Small intestine (tissue), 7 donors: ENCODE results near the gene LEFTY2. TPM values are rescaled to one million over a fixed set of nuclear protein-coding genes. Genes with fewer than 3 reads are reported as not detected.
A peak's percentile ranks its signal among the peaks of the same experiment; 100 is the strongest.
"Not testable (repeated sequence)": the region's sequence is repeated elsewhere in the genome, so short reads cannot be mapped to it uniquely, and the experiment has no call there.

Experiments used
- DNase-seq, 2 donors: peaks; one replicate each; pipeline versions ENCODE4 v3.0.0 to v3.0.0-alpha.2; 2013
- FAIRE-seq: peaks from 2 replicates; lab custom pipeline; 2012; peaks lifted over from hg19 to GRCh38; lab: Jason Lieb, UNC
- H3K27ac ChIP-seq, 3 donors: one replicate each; pipeline ENCODE4 v1.5.1; 2013; ENCODE audit warnings: low read length in 2 of 3, mild to moderate bottlenecking in 2 of 3, control low read depth in 1 of 3, inconsistent platforms in 1 of 3, low read depth in 1 of 3, moderate library complexity in 1 of 3
- H3K27me3 ChIP-seq, 3 donors: one replicate each; pipeline ENCODE4 v1.6.1; 2013; ENCODE audit warnings: low read length in 3 of 3, inconsistent platforms in 1 of 3; ENCODE audit not compliant: control insufficient read depth in 3 of 3, insufficient read depth in 3 of 3
- H3K36me3 ChIP-seq, 3 donors: one replicate each; pipeline ENCODE4 v1.6.1; 2013; ENCODE audit warnings: low read length in 3 of 3, inconsistent platforms in 1 of 3, low read depth in 1 of 3, mild to moderate bottlenecking in 1 of 3, moderate library complexity in 1 of 3; ENCODE audit not compliant: control insufficient read depth in 3 of 3, insufficient read depth in 2 of 3
- H3K4me1 ChIP-seq, 3 donors: one replicate each; pipeline ENCODE4 v1.6.1; 2013; ENCODE audit warnings: low read length in 2 of 3, inconsistent platforms in 1 of 3, low read depth in 1 of 3, mild to moderate bottlenecking in 1 of 3, moderate library complexity in 1 of 3; ENCODE audit not compliant: control insufficient read depth in 3 of 3, insufficient read depth in 2 of 3
- H3K4me3 ChIP-seq, 3 donors: one replicate each; pipeline ENCODE4 v1.5.1; 2013; ENCODE audit warnings: low read length in 3 of 3, control low read depth in 1 of 3, inconsistent platforms in 1 of 3, low read depth in 1 of 3, mild to moderate bottlenecking in 1 of 3, moderate library complexity in 1 of 3
- H3K9me3 ChIP-seq, 2 donors: one replicate each; pipeline ENCODE4 v1.6.1; 2013; ENCODE audit warnings: low read depth in 1 of 2, low read length in 1 of 2; ENCODE audit not compliant: control insufficient read depth in 2 of 2, insufficient read depth in 1 of 2
- WGBS, 3 donors: extraction: QIAGEN DNeasy Blood & Tissue Kit; methylation state at CpG; one replicate each; pipeline ENCODE4 v1.1.7; 2013; 5-methylcytosine and 5-hydroxymethylcytosine counted together
- polyA plus RNA-seq, 4 donors: library from polyadenylated mRNA; stranded (reverse) in 3 of 4; unstranded in 1 of 4; fragments of 200-250 nt in 3 of 4; fragments of 120-200 nt in 1 of 4; gene quantifications; one replicate each; pipeline versions ENCODE4 v1.2.1 to v1.2.3, GENCODE V29; 2013
- donor health status: healthy with polysubstance abuse.
- donor health status: control.
- donor health status: control.
- donor health status: Bipolar disorder and iron deficiency.
- donor health status: healthy.

LEFTY2 gene
- polyA plus RNA-seq, 4 donors: 0.01 to 0.07 TPM; not detected in 2

DNA sequence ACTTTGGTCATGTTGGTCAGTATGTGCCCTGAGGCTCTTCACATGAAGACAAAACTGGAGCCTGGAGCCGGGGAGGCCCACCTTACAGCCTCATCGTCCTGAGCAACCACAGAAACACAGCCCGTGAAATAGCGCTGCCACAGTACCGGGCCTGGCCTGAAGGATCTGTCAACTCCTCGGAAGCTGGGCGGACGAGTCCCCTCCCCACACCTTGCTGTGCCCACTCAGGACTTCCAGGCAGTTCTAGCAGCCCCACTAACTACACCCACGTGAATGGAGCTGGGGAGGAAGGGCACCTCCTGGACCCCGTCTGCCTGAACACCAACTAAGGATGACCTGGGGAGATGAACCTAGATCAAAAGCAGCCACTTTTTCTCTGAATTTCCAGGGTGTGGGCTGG, 33.4 kb upstream of the LEFTY2 start:
- no peak for FAIRE-seq
- Histone ChIP-seq H3K9me3 (peaks cover 0 to 2% of the 10 kb centered on the region in 2 donors), H3K4me3 (no peak overlapping the region), H3K36me3 (peaks cover 0 to 10% (median 5%) of the 10 kb centered on the region in 3 donors), H3K27me3 (no peaks in the 10 kb centered on the region), H3K4me1 (no peaks in the 10 kb centered on the region), H3K27ac (no peak overlapping the region)
- WGBS, 3 donors: 82 to 95% (median 92%) methylated on average over 9 to 10 of the region's 10 CpGs
- no peak for DNase-seq

- DNase-seq (peak; percentile 59 to 71), FAIRE-seq (no peak)
- Histone ChIP-seq H3K9me3 (peaks cover 0 to 2% of the 10 kb centered on the region in 2 donors), H3K4me1 (peaks cover 0 to 6% (median 0%) of the 10 kb centered on the region in 3 donors), H3K36me3 (peaks cover 0 to 5% (median 3%) of the 10 kb centered on the region in 3 donors), H3K27me3 (no peaks in the 10 kb centered on the region), H3K27ac (no peak overlapping the region), H3K4me3 (no peak overlapping the region)
- 19 to 53% (median 33%) methylated on average over 5 of the region's 5 CpGs for WGBS, 3 donors
These were observed 32.1 kb upstream of the LEFTY2 start for GRCh38 chr1:225973158-225973557.

- FAIRE-seq: no peak
- no peaks in the 10 kb centered on the region for H3K27me3 ChIP-seq
- 81 to 88% (median 88%) methylated on average over 15 of the region's 15 CpGs for WGBS, 3 donors
These were observed 31.5 kb upstream of the LEFTY2 start for GRCh38 chr1:225972344-225973152.

DNA sequence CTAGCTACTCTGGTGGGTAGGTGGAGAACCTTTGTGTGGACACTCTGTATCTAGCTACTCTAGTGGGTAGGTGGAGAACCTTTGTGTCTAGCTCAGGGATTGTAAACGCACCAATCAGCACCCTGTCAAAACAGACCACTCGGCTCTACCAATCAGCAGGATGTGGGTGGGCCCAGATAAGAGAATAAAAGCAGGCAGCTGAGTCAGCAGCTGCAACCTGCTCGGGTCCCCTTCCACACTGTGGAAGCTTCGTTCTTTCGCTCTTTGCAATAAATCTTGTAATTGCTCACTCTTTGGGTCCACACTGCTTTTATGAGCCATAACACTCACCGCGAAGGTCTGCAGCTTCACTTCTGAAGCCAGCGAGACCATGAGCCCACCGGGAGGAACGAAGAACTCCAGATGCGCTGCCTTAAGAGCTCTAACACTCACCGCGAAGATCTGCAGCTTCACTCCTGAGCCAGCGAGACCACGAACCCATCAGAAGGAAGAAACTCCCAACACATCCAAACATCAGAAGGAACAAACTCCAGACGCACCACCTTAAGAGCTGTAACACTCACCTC, 29.7 kb upstream of the LEFTY2 start:
- not testable (repeated sequence) for H3K9me3 ChIP-seq, H3K36me3 ChIP-seq, FAIRE-seq, DNase-seq, H3K27me3 ChIP-seq, H3K4me1 ChIP-seq, H3K4me3 ChIP-seq, H3K27ac ChIP-seq
- WGBS, 3 donors: 84 to 87% (median 84%) methylated on average over 16 of the region's 16 CpGs

More at GRCh38 chr1:225972344-225973152, 31.5 kb upstream of the LEFTY2 start:
- H3K27ac ChIP-seq: no peak overlapping the region
- peaks cover 0 to 2% of the 10 kb centered on the region in 2 donors for H3K9me3 ChIP-seq
- peaks cover 0 to 6% (median 0%) of the 10 kb centered on the region in 3 donors for H3K4me1 ChIP-seq
- no peak for DNase-seq
- H3K4me3 ChIP-seq: no peak overlapping the region
- H3K36me3 ChIP-seq: peaks cover 0 to 1% (median 1%) of the 10 kb centered on the region in 3 donors

GRCh38 chr1:225969751-225970150, 28.7 kb upstream of the LEFTY2 start:
- H3K27ac ChIP-seq, H3K27me3 ChIP-seq, DNase-seq, H3K4me3 ChIP-seq, H3K36me3 ChIP-seq, H3K4me1 ChIP-seq, H3K9me3 ChIP-seq, FAIRE-seq: not testable (repeated sequence)
- 94 to 100% (median 95%) methylated on average over 8 to 28 of the region's 28 CpGs for WGBS, 3 donors

GRCh38 chr1:225965231-225965630, 24.2 kb upstream of the LEFTY2 start:
- FAIRE-seq: no peak
- no peak overlapping the region for H3K27ac ChIP-seq
- H3K9me3 ChIP-seq: no peaks in the 10 kb centered on the region
- H3K36me3 ChIP-seq: no peaks in the 10 kb centered on the region
- peaks cover 3 to 6% (median 3%) of the 10 kb centered on the region in 3 donors for H3K4me1 ChIP-seq
- 21 to 53% (median 32%) methylated on average over 5 of the region's 5 CpGs for WGBS, 3 donors
- peaks cover 0 to 7% (median 0%) of the 10 kb centered on the region in 3 donors for H3K27me3 ChIP-seq
- DNase-seq: peak in 1 of 2 donors; percentile 35
- no peak overlapping the region for H3K4me3 ChIP-seq

GRCh38 chr1:225963735-225964530, 22.9 kb upstream of the LEFTY2 start:
- FAIRE-seq: no peak
- WGBS, 3 donors: 88 to 95% (median 90%) methylated on average over 15 of the region's 15 CpGs
- no peak for DNase-seq
- H3K9me3 ChIP-seq: no peaks in the 10 kb centered on the region
- peaks cover 0 to 7% (median 0%) of the 10 kb centered on the region in 3 donors for H3K27me3 ChIP-seq
- H3K4me1 ChIP-seq: peaks cover 2 to 3% (median 3%) of the 10 kb centered on the region in 3 donors
- no peaks in the 10 kb centered on the region for H3K36me3 ChIP-seq
- H3K4me3 ChIP-seq: no peak overlapping the region
- no peak overlapping the region for H3K27ac ChIP-seq

- FAIRE-seq (no peak), DNase-seq (peak; percentile 49 to 73)
- no peak overlapping the region for H3K27ac ChIP-seq
- peaks cover 0 to 7% (median 0%) of the 10 kb centered on the region in 3 donors for H3K27me3 ChIP-seq
- no peaks in the 10 kb centered on the region for H3K9me3 ChIP-seq
- peaks cover 0 to 3% (median 3%) of the 10 kb centered on the region in 3 donors for H3K4me1 ChIP-seq
- WGBS, 3 donors: 18 to 30% (median 19%) methylated on average over 21 of the region's 21 CpGs
- no peaks in the 10 kb centered on the region for H3K36me3 ChIP-seq
- no peak overlapping the region for H3K4me3 ChIP-seq
These were observed 21.5 kb upstream of the LEFTY2 start for GRCh38 chr1:225962440-225962975.
